ENCODE results near the gene FMN1.

GRCh38 chr15:32743411-32744140 lies 450.9 kb downstream of the FMN1 start:
- TF ChIP-seq POLR2AphosphoS5 (IDR thresholded peaks at IDR 0.05; ENCODE audit: borderline replicate concordance, low read depth, low read length) (no peak), EZH2 (IDR thresholded peaks at IDR 0.05) (no peak)

All from SK-N-MC (cell line).